H1 (cell line): Measurements from ENCODE around the gene RRP9. TPM values are rescaled to one million over a fixed set of nuclear protein-coding genes. Genes with fewer than 3 reads are reported as not detected.

Experiments used
- CTCF ChIA-PET: fragments of 300-600 bp; sonication (Branson Sonifier 250); formaldehyde crosslinking; loops from one replicate; lab custom pipeline; 2021; ENCODE audit not compliant: partially characterized antibody; lab: Charles Lee
- POLR2A ChIA-PET: fragments of 300-600 bp; sonication (Branson Sonifier 250); formaldehyde crosslinking; loops from one replicate; lab custom pipeline; 2021; ENCODE audit warnings: inconsistent platforms; ENCODE audit not compliant: partially characterized antibody; lab: Charles Lee
- DNase-seq, 2 experiments: peaks; one replicate each; pipeline versions ENCODE4 v3.0.0 to v3.0.0-alpha.2; 2010 to 2022; ENCODE audit warnings: low spot score in 2 of 2, low read depth in 1 of 2, mixed read lengths in 1 of 2
- FAIRE-seq: peaks from 2 replicates; lab custom pipeline; 2011; peaks lifted over from hg19 to GRCh38; lab: Jason Lieb, UNC
- H2AFZ ChIP-seq: 2 replicates; pipeline ENCODE4 v1.8.1; 2012; ENCODE audit warnings: low read length, inconsistent platforms
- H2AK5ac ChIP-seq: 2 replicates; pipeline ENCODE4 v1.6.1; 2013; ENCODE audit warnings: low read depth, low read length
- H2BK120ac ChIP-seq: replicated peaks from 2 replicates; pipeline ENCODE3; 2013; ENCODE audit warnings: low read depth, low read length, inconsistent platforms
- H2BK12ac ChIP-seq: 2 replicates; pipeline ENCODE4 v1.6.1; 2013; ENCODE audit warnings: low read depth, low read length
- H2BK15ac ChIP-seq: 2 replicates; pipeline ENCODE4 v1.6.1; 2013; ENCODE audit warnings: low read length
- H2BK20ac ChIP-seq: 2 replicates; pipeline ENCODE4 v1.6.1; 2013; ENCODE audit warnings: low read length
- H2BK5ac ChIP-seq: 2 replicates; pipeline ENCODE4 v1.6.1; 2013; ENCODE audit warnings: low read depth, low read length
- H3K14ac ChIP-seq: 2 replicates; pipeline ENCODE4 v1.6.1; 2013; ENCODE audit warnings: inconsistent platforms; ENCODE audit not compliant: insufficient read length
- H3K18ac ChIP-seq: 2 replicates; pipeline ENCODE4 v1.6.1; 2013; ENCODE audit warnings: low read length; ENCODE audit errors: extremely low read depth
- H3K23ac ChIP-seq: 2 replicates; pipeline ENCODE4 v1.6.1; 2013; ENCODE audit warnings: inconsistent platforms; ENCODE audit not compliant: insufficient read length
- H3K23me2 ChIP-seq: 2 replicates; pipeline ENCODE4 v1.6.1; 2013; ENCODE audit warnings: low read depth, low read length
- H3K27ac ChIP-seq: 2 replicates; pipeline ENCODE4 v1.6.1; 2011; ENCODE audit warnings: low read depth, low read length, inconsistent platforms
- H3K27me3 ChIP-seq, 4 experiments: replicated peaks in 1 of 4; 1 replicate in 1 of 4; 2 replicates in 3 of 4; pipeline versions ENCODE4 v1.6.1 to v1.8.1; 2011 to 2013; ENCODE audit warnings: low read length in 3 of 4, mild to moderate bottlenecking in 3 of 4, inconsistent platforms in 2 of 4, mixed read lengths in 2 of 4, moderate library complexity in 1 of 4; ENCODE audit not compliant: control insufficient read depth in 3 of 4, insufficient read depth in 3 of 4; ENCODE audit errors: extremely low read depth in 1 of 4
- H3K36me3 ChIP-seq, 4 experiments: 2 replicates each; pipeline versions ENCODE4 v1.6.1 to v1.8.1; 2011 to 2013; ENCODE audit warnings: mild to moderate bottlenecking in 4 of 4, low read length in 3 of 4, moderate library complexity in 2 of 4, control low read depth in 1 of 4, inconsistent platforms in 1 of 4; ENCODE audit not compliant: insufficient read depth in 4 of 4, control insufficient read depth in 2 of 4
- H3K4ac ChIP-seq: replicated peaks from 2 replicates; pipeline ENCODE3; 2013; ENCODE audit warnings: low read length, low read depth, mixed read lengths, inconsistent platforms; ENCODE audit not compliant: insufficient read length
- H3K4me1 ChIP-seq, 4 experiments: replicated peaks in 1 of 4; 1 replicate in 1 of 4; 2 replicates in 3 of 4; pipeline versions ENCODE4 v1.6.1 to v1.8.1; 2011 to 2013; ENCODE audit warnings: low read length in 3 of 4, inconsistent platforms in 2 of 4, mixed read lengths in 1 of 4; ENCODE audit not compliant: insufficient read depth in 4 of 4, control insufficient read depth in 3 of 4
- H3K4me2 ChIP-seq, 2 experiments: 2 replicates each; pipeline versions ENCODE4 v1.6.1 to v1.8.1; 2011 to 2013; ENCODE audit warnings: low read depth in 2 of 2, low read length in 2 of 2, control low read depth in 1 of 2, inconsistent platforms in 1 of 2, mild to moderate bottlenecking in 1 of 2; ENCODE audit not compliant: insufficient read depth in 1 of 2
- H3K4me3 ChIP-seq, 4 experiments: fragments of 200-600, 300-600 bp in 1 of 4; sonication (generic), shearing (Covaris generic), sonication (Bioruptor Twin) in 1 of 4; 2 replicates each; pipeline versions ENCODE4 v1.5.1 to v1.8.1; 2011 to 2016; ENCODE audit warnings: low read length in 4 of 4, low read depth in 3 of 4, control low read depth in 2 of 4, inconsistent platforms in 2 of 4, mild to moderate bottlenecking in 2 of 4, mixed read lengths in 1 of 4, moderate library complexity in 1 of 4; ENCODE audit not compliant: insufficient read depth in 2 of 4; ENCODE audit errors: extremely low read depth in 1 of 4
- H3K56ac ChIP-seq: replicated peaks from 2 replicates; pipeline ENCODE3; 2013; ENCODE audit warnings: low read depth, mild to moderate bottlenecking, mixed read lengths, low read length, inconsistent platforms; ENCODE audit not compliant: insufficient read length
- H3K79me1 ChIP-seq: 2 replicates; pipeline ENCODE4 v1.6.1; 2013; ENCODE audit warnings: low read depth, low read length, control low read depth
- H3K79me2 ChIP-seq, 2 experiments: 2 replicates each; pipeline versions ENCODE4 v1.6.1 to v1.8.1; 2012 to 2013; ENCODE audit warnings: low read length in 2 of 2, mild to moderate bottlenecking in 2 of 2, inconsistent platforms in 1 of 2; ENCODE audit not compliant: insufficient read depth in 2 of 2, control insufficient read depth in 1 of 2
- H3K9ac ChIP-seq, 4 experiments: replicated peaks in 1 of 4; 1 replicate in 1 of 4; 2 replicates in 3 of 4; pipeline versions ENCODE4 v1.6.1 to v1.8.1; 2011 to 2013; ENCODE audit warnings: low read depth in 3 of 4, low read length in 3 of 4, control low read depth in 2 of 4, mild to moderate bottlenecking in 2 of 4, moderate library complexity in 2 of 4, inconsistent platforms in 1 of 4; ENCODE audit errors: extremely low read depth in 1 of 4
- H3K9me3 ChIP-seq, 2 experiments: 2 replicates each; pipeline versions ENCODE4 v1.6.1 to v1.8.1; 2012 to 2013; ENCODE audit warnings: mild to moderate bottlenecking in 2 of 2, moderate library complexity in 2 of 2, control low read depth in 1 of 2, inconsistent platforms in 1 of 2, low read depth in 1 of 2, low read length in 1 of 2, mixed read lengths in 1 of 2; ENCODE audit not compliant: insufficient read depth in 2 of 2
- H4K20me1 ChIP-seq, 2 experiments: replicated peaks in 1 of 2; 2 replicates each; pipeline versions ENCODE3 to v1.8.1; 2011 to 2013; ENCODE audit warnings: inconsistent platforms in 2 of 2, low read length in 2 of 2, mild to moderate bottlenecking in 1 of 2; ENCODE audit not compliant: insufficient read depth in 2 of 2, control insufficient read depth in 1 of 2
- H4K5ac ChIP-seq: 2 replicates; pipeline ENCODE4 v1.6.1; 2013; ENCODE audit warnings: low read length, low read depth, mixed read lengths, inconsistent platforms; ENCODE audit not compliant: insufficient read length
- H4K8ac ChIP-seq: 2 replicates; pipeline ENCODE4 v1.8.0; 2013; ENCODE audit warnings: mild to moderate bottlenecking, moderate library complexity, low read length, inconsistent platforms; ENCODE audit not compliant: insufficient read depth; ENCODE audit errors: extremely low read depth
- H4K91ac ChIP-seq: replicated peaks from 2 replicates; pipeline ENCODE3; 2013; ENCODE audit warnings: low read length, mixed read lengths, inconsistent platforms; ENCODE audit not compliant: insufficient read length
- CBX5 ChIP-seq: fragments of 300-800, 300-1000 bp; sonication (generic); IDR thresholded peaks from 2 replicates; pipeline ENCODE4 v1.7.1; 2016; ENCODE audit warnings: antibody characterized with exemption, low read length, low read depth
- JUND ChIP-seq: IDR thresholded peaks from 2 replicates; pipeline ENCODE4 v1.6.1; 2011; ENCODE audit warnings: mild to moderate bottlenecking, improper control_type of control experiment, low read length
- MAFK ChIP-seq: IDR thresholded peaks from 2 replicates; pipeline ENCODE4 v1.6.1; 2012; ENCODE audit warnings: low read depth, mild to moderate bottlenecking, improper control_type of control experiment, low read length
- WGBS, 2 experiments: shearing (Covaris generic) in 1 of 2; methylation state at CpG; one replicate each; pipeline versions ENCODE4 v1.1.6 to v1.1.7; 2013 to 2015; ENCODE audit warnings: low lambda C conversion rate in 2 of 2, mixed read lengths in 2 of 2, inconsistent platforms in 1 of 2, low coverage in 1 of 2, missing lambda C conversion rate in 1 of 2; ENCODE audit not compliant: insufficient replicate concordance in 2 of 2, insufficient coverage in 1 of 2, insufficient read length in 1 of 2; ENCODE audit errors: extremely low coverage in 1 of 2, missing lambda C conversion rate in 1 of 2; 5-methylcytosine and 5-hydroxymethylcytosine counted together
- polyA plus RNA-seq, 7 experiments: library from polyadenylated mRNA; depleted of rRNA in 3 of 7; stranded (reverse) in 5 of 7; unstranded in 2 of 7; fragments of >200 nt in 5 of 7; fragments of 200-250 nt in 2 of 7; gene quantifications; 1 replicate in 5 of 7; 2 replicates in 1 of 7; 4 replicates in 1 of 7; pipeline versions ENCODE4 v1.2.1 to v1.2.3, GENCODE V29; 2011 to 2013; ENCODE audit warnings: missing spikeins in 2 of 7, mixed read lengths in 2 of 7
- total RNA-seq: library from RNA; stranded (reverse); fragmentation: NEBNext Ultra II Directional; extraction: Animal tissue kit (Norgen Biotek cat#: 25700); gene quantifications from 2 replicates; pipeline ENCODE4 v1.2.1, GENCODE V29; 2021

The RRP9 gene
- total and polyA plus RNA-seq, 2 of the 8 experiments (the other 6 are each of a cell fraction or from before 2014, with no cell fraction given): 55.6 to 68.9 TPM

GRCh38 chr3:51927061-51927977, 14.4 kb downstream of the RRP9 start:
- H3K9ac ChIP-seq: no peak overlapping the region
- no peak overlapping the region for H3K18ac ChIP-seq
- H3K27me3 ChIP-seq: no peaks in the 10 kb centered on the region
- no peaks in the 10 kb centered on the region for H3K4me1 ChIP-seq
- H3K4me2 ChIP-seq: no peak overlapping the region
- no peak overlapping the region for H2BK12ac ChIP-seq
- H2AK5ac ChIP-seq: no peak overlapping the region
- H3K23ac ChIP-seq: no peak overlapping the region
- H3K23me2 ChIP-seq: no peaks in the 10 kb centered on the region
- no peak for TF ChIP-seq JUND
- TF ChIP-seq MAFK: no peak
- TF ChIP-seq CBX5: no peak
- no peak overlapping the region for H3K56ac ChIP-seq
- no peak for DNase-seq
- no peaks in the 10 kb centered on the region for H3K9me3 ChIP-seq
- ChIA-PET CTCF (interaction anchor here (0.6 kb wide), 1 partner anchor 130 kb away, joined by 3 read pairs; no protein-coding TSS in a partner anchor), POLR2A (interaction anchor here (1.5 to 2.4 kb wide), 2 partner anchors 10 to 55 kb away, joined by 5 to 7 read pairs; partner anchors contain the start of gene ACY1)
- H4K8ac ChIP-seq: no peak overlapping the region
- no peaks in the 10 kb centered on the region for H4K20me1 ChIP-seq
- no peak overlapping the region for H3K4me3 ChIP-seq
- peaks cover 0 to 4% (median 0%) of the 10 kb centered on the region in 4 experiments; a peak in 1 of 8 replicates for H3K36me3 ChIP-seq
- no peak overlapping the region for H2BK5ac ChIP-seq
- no peak overlapping the region for H4K5ac ChIP-seq
- 96% methylated on average over 5 of the region's 5 CpGs; no CpG with 5 or more reads in 1 of the 2 experiments for WGBS, 2 experiments
- no peak overlapping the region for H4K91ac ChIP-seq
- no peak overlapping the region for H2BK15ac ChIP-seq
- H3K27ac ChIP-seq: no peak overlapping the region
- no peak overlapping the region for H2BK120ac ChIP-seq
- FAIRE-seq: no peak
- H2AFZ ChIP-seq: no peak overlapping the region
- no peak overlapping the region for H2BK20ac ChIP-seq
- no peaks in the 10 kb centered on the region for H3K79me1 ChIP-seq
- no peak overlapping the region for H3K4ac ChIP-seq
- no peak overlapping the region for H3K14ac ChIP-seq
- H3K79me2 ChIP-seq: no peaks in the 10 kb centered on the region
